Right renal pelvis (tissue), 4 donors: ENCODE measurements around the gene SORBS1. TPM values are rescaled to one million over a fixed set of nuclear protein-coding genes. Genes with fewer than 3 reads are reported as not detected.

Experiments used
- DNase-seq, 4 donors: peaks; one replicate each; pipeline ENCODE4 v3.0.0-alpha.2; 2013; ENCODE audit warnings: low read depth in 4 of 4, low spot score in 3 of 4, missing footprints in 1 of 4
- polyA plus RNA-seq, 4 donors: library from polyadenylated mRNA; unstranded; fragments of 120-200 nt; gene quantifications; one replicate each; pipeline ENCODE4 v1.2.1, GENCODE V29; 2013; ENCODE audit not compliant: insufficient read length in 4 of 4

Gene SORBS1
- polyA plus RNA-seq, 4 donors: 26.6 to 32.2 (median 30.3) TPM

GRCh38 chr10:95416270-95416669 lies 144.9 kb downstream of the SORBS1 start:
- DNase-seq: no peak

GRCh38 chr10:95415621-95416031 lies 145.5 kb downstream of the SORBS1 start:
- DNase-seq: no peak

- DNase-seq: no peak
Observed at GRCh38 chr10:95414844-95415485, 146.2 kb downstream of the SORBS1 start.

- DNase-seq: no peak
Observed at GRCh38 chr10:95414016-95414830, 146.9 kb downstream of the SORBS1 start.

GRCh38 chr10:95413588-95413987 lies 147.6 kb downstream of the SORBS1 start:
- DNase-seq: no peak

GRCh38 chr10:95411635-95412034 lies 149.5 kb downstream of the SORBS1 start:
- DNase-seq: no peak

- DNase-seq: no peak
Observed at GRCh38 chr10:95408983-95409873, 151.9 kb downstream of the SORBS1 start.

- DNase-seq: no peak
Observed at GRCh38 chr10:95408148-95408960, 152.8 kb downstream of the SORBS1 start.

- DNase-seq: no peak
Observed at GRCh38 chr10:95407546-95407945, 153.6 kb downstream of the SORBS1 start.

- DNase-seq: no peak
Observed at GRCh38 chr10:95406651-95407280, 154.4 kb downstream of the SORBS1 start.

- no peak for DNase-seq
Observed at GRCh38 chr10:95405655-95406054, 155.5 kb downstream of the SORBS1 start.

GRCh38 chr10:95404864-95405263 lies 156.3 kb downstream of the SORBS1 start:
- no peak for DNase-seq

GRCh38 chr10:95404462-95404858 lies 156.7 kb downstream of the SORBS1 start:
- DNase-seq: no peak

GRCh38 chr10:95403700-95404461 lies 157.3 kb downstream of the SORBS1 start:
- DNase-seq: no peak

- DNase-seq: no peak
Observed at GRCh38 chr10:95401704-95402469, 159.3 kb downstream of the SORBS1 start.

GRCh38 chr10:95400787-95401186 lies 160.4 kb downstream of the SORBS1 start:
- no peak for DNase-seq

GRCh38 chr10:95399183-95399582 lies 162.0 kb downstream of the SORBS1 start:
- DNase-seq: no peak

GRCh38 chr10:95397747-95398146 lies 163.4 kb downstream of the SORBS1 start:
- no peak for DNase-seq
